RPMI8226 (cell line): ENCODE results near the gene KDM1A.

ENCODE experiments used
- DNase-seq: peaks from one replicate; pipeline ENCODE4 v3.0.0-alpha.2; 2015

The KDM1A gene

DNA sequence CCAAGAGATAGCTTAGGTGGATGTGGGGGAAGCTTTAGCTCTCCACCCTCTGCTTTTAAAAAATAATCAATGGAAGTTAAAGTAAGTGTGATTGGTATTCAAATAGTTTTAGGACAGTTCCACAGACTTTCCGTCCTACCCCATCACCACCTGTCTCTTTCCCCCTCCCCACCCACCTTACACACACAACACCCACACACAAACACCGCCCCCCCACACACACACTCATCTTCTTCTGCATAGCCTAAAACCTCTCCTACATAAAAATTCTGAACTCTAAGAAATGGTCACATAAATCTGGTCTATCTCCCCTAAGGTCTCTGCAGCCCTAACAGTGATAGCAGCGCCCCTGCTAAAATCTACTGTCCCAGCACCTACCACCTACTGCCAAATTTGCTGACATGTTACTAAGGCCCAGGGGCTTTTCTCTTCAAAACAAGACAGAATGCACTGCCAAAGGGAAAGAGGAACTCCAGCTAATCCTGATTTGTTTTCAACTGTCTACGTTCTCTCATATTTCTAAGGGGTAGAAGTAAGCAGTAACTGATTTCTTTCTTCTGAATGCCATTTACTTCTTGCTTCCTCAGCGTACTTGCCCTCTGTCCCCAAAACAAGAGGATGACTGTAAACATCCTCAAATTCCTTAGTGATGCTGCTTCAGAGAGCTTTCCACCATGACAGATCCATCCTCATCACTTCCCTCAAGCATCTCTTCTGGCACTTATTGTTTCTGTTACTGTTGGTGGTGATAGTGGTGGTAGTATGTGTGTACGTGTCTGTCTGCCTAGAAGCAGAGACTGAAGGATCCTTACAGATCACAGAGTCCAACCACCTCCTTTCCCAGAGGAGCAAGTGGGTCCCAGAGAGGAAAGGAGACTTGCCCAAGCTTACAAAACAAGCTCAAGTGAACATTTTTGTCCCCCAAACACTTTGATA lies 92.6 kb downstream of the KDM1A start:
- DNase-seq: peak; percentile 15

DNA sequence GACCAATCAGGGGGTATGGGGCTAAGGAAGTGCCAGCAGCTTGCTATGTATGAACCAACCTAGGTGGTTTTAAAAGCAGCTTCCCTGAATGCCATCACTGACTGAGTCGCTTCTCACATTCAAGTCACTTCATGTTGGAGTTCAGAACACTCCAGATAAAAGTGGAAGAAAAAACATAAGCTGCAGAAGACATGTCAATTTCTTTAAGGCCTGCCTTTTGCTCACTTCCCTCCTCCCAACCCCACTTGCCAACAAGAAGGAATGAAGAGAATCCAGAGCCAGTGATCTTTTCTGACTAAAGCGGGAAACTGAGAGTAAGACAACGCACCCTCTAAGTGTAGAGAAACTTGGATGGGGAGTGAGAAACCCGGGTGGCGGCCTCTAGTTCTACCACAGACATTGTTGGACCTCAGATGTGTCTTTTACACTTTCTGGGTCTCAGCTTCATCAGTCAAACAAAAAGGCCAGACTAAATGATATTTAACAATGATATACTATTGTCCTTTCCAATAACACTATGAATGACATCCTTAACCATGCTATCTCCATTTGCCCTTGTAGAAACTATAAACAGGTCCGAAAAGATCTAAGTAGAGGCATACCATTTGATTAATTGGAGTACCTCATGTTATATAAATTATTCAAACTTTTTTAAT lies 95.3 kb downstream of the KDM1A start:
- DNase-seq: no peak

DNA sequence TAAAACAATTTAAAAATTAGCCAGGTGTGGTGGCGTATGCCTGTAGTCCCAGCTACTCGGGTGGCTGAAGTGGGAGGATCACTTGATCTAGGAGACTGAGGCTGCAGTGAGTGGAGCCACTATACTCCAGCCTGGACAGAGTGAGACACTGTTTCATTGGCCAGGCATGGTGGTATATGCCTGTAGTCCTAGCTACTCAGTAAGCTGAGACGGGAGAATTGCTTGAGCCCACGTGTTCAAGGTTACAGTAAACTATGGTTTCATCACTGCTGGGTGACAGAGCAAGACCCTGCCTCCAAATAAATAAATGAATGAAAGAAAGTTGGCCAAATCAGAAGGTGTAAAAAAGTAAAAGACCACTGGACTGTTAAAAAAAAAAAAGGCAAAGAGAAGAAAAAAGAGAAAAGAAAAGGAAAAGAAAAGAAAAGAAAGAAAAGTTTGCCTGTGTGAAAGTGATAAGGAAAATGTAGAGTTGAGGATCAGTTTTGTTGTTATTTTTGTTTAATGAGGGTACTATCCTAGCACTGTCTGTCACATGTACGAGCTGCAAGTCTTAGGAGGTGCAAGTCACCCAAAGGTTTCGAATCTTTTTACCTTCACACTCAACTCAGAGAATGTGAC lies 97.1 kb downstream of the KDM1A start:
- DNase-seq: no peak

DNA sequence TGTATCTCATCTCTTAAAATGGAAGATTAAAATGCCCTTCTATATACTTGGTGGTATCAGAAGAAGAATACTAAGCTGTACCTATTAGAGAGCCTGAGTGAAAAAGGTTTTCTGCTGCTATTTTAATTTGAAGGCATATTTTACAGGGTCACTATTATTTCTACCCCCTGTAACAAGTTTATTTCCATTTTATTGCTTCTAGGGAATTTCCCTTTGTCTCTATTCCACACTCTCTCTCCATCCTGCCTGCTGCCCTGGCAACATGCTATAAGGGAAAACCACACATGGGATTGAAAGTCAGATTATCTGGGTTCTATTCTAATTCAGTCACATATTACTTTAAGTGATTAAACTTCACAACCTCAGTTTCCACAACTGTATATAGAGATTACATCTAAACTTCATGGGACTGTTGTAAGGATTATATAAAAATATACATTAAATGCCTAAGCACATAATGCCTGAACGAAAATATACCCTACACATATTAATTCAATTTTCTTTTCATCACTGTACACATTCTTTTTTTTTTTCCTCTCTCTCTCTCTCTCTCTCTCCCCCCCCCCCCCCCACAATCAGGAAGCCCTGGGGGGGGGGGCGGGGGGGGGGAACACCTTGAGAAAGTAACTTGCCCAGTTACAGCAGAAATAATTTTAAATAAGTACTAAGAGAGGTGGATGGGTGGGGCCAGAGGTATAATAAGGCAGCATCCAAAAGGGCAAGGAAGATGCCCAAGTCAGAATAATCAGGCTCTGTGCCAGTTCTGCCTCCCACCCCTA lies 97.8 kb downstream of the KDM1A start:
- no peak for DNase-seq

- DNase-seq: no peak
Measured at GRCh38 chr1:23118407-23118806, 99.1 kb downstream of the KDM1A start.

DNA sequence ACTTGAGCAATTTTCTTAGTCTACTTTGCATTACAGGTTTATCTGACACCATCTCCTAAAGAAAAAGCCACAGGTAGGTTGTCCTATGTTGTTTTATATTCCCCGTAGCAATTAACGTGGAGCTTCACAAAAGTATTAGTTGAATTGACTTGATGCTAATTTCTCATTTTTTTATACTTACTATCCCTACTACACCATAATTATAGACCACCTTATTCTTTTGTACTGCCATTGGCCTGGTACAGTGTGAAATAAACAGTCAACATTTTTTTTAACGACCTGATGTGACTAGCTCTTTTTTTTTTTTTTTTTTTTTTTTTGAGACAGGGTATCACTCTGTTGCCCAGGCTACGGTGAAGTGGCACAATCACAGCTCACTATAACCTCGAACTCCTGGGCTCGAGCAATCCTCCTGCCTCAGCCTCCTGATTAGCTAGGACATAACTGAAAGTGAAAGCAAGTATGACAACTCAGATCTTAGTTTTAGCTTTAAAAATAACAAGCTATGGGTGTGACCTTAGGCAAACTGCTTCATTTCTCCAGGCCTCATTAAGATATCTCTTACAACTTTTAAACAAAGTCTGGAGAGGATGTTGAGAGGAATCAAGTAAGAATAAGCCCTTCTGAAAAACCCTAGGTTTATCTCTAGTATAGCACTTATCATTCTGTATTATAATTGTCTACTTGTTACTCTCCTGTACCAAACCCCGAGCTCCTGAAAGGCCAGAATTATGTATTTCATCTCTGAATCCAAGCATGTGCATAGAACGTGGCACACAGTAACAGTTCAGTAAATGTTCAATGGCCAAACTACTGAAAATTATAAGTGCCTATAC lies 99.9 kb downstream of the KDM1A start:
- DNase-seq: no peak

GRCh38 chr1:23120383-23120782 lies 101.1 kb downstream of the KDM1A start:
- no peak for DNase-seq

DNA sequence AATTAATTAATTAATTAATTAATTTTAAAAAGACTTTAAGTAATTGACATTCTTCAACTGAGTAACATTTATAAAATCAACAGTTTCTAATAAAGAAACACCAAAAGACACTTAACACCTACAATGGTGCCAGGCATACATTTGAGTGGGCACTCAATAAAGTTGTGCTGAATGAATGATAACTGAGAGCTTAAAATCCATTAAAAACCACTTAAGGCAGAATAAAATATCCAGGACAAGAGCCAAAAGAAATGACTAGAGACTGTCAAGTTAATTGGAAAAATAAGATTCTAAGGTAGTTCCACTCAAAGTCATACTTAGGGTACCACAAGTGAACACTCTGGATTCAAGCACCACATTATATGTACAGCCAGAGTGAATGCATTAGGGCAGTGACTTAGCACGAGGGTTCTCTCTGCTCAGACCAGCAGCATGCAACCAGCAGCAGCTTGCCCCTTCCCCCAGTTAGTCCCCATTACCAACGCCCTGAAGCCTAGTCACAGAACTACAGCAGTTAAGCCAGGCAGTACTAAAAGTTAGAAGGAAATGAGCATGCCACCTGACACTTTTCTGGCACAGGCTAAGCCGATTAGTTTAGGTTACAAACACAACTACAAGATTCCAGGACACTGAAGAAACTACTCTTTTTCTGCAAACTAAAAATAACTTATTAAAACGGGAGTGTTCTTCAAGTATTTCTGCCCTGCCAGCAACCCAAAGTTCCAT lies 102.9 kb downstream of the KDM1A start:
- DNase-seq: no peak

DNA sequence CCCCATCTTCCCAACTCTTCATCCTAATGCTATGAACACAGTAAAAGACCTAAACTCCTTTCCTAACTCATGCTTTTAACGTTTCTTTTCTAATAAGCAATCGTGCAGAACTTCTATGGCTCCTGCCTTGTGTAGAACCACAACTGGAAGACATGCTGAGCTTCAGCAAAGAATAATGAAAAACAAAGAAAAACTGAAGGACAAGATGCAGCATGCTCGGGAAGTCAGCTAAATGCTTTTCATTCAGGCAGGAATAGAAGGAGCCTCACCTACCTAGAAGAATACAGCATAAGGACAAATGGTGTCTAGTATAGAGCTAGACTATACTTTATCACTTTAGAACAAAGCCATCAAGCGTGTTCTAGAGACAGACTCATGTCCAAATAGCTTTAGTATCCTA lies 103.5 kb downstream of the KDM1A start:
- DNase-seq: no peak

- DNase-seq: no peak
Measured at GRCh38 chr1:23123528-23123927, 104.3 kb downstream of the KDM1A start.

- DNase-seq: no peak
Measured at GRCh38 chr1:23124259-23125026, 105.2 kb downstream of the KDM1A start.

DNA sequence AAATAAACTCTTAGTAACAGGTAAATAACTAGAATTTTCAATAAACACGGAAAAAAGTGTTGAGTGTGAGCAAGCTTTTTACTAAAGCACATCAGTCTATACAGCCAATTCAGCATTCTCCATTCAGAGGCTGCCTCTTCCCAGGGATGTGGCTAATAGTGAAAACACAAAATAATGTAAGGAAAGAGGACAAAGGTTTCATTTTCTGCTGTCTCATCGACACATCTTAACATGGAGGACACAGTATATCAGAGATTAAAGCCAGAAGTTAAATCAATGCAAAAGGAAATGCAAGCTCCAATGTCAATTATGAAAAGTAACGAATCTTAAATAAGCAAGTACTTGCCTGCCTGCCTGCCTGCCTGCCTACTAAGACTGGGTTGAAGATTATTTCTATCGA lies 106.2 kb downstream of the KDM1A start:
- DNase-seq: no peak

DNA sequence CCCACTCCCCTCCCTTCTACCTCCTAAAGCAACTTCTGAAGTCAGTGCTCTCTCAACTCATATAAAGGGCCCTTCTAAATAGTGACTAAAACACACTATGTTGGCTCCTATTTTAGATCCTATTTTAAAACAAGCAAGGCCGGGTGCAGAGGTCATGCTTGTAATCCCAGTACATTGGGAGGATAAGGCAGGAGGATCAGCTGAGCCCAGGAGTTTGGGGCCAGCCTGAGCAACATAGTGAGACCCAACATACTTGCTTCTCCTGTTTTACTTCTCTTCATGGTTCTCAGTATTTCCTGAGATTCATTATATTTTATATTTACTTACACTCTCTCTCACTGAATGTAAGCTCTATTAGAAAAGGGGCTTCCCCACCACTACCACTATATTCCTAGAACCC lies 106.9 kb downstream of the KDM1A start:
- DNase-seq: no peak

GRCh38 chr1:23126801-23127200 lies 107.5 kb downstream of the KDM1A start:
- DNase-seq: no peak

- no peak for DNase-seq
Measured at GRCh38 chr1:23129846-23130245, 110.6 kb downstream of the KDM1A start.

GRCh38 chr1:23132033-23132432 lies 112.8 kb downstream of the KDM1A start:
- DNase-seq: no peak
